Endothelial cell (in vitro differentiated cells): ENCODE data around the gene RAVER1. TPM values are rescaled to one million over a fixed set of nuclear protein-coding genes. Genes with fewer than 3 reads are reported as not detected.

ENCODE experiments used
- DNase-seq: peaks from one replicate; pipeline ENCODE4 v3.0.0; 2021; ENCODE audit warnings: low spot score
- H3K27ac Mint-ChIP-seq: one replicate; pipeline ENCODE4 v1.8.0; 2021; ENCODE audit warnings: mixed read lengths, inconsistent platforms; ENCODE audit not compliant: unreplicated experiment
- H3K27me3 Mint-ChIP-seq: one replicate; pipeline ENCODE4 v1.8.0; 2021; ENCODE audit warnings: mild to moderate bottlenecking, moderate library complexity, mixed read lengths, inconsistent platforms; ENCODE audit not compliant: unreplicated experiment
- H3K36me3 Mint-ChIP-seq: one replicate; pipeline ENCODE4 v1.8.0; 2021; ENCODE audit warnings: mild to moderate bottlenecking, low read depth, mixed read lengths, inconsistent platforms; ENCODE audit not compliant: unreplicated experiment
- H3K4me1 Mint-ChIP-seq: one replicate; pipeline ENCODE4 v1.8.0; 2021; ENCODE audit warnings: mild to moderate bottlenecking, mixed read lengths, inconsistent platforms; ENCODE audit not compliant: unreplicated experiment
- H3K4me3 Mint-ChIP-seq: one replicate; pipeline ENCODE4 v1.8.0; 2021; ENCODE audit warnings: mild to moderate bottlenecking, mixed read lengths, inconsistent platforms; ENCODE audit not compliant: unreplicated experiment
- H3K9me3 Mint-ChIP-seq: one replicate; pipeline ENCODE4 v1.8.0; 2021; ENCODE audit warnings: mixed read lengths, inconsistent platforms; ENCODE audit not compliant: unreplicated experiment
- total RNA-seq: library from RNA; stranded (reverse); fragmentation: NEBNext Ultra II Directional; extraction: Animal tissue kit (Norgen Biotek cat#: 25700); gene quantifications from one replicate; pipeline ENCODE4 v1.2.1, GENCODE V29; 2021; ENCODE audit not compliant: unreplicated experiment
- TF ChIP-seq, protein P1 (sequence below): fragments of 200-600 bp; sonication (generic); IDR thresholded peaks from one replicate; pipeline ENCODE4 v1.5.0; 2021; ENCODE audit warnings: antibody characterized with exemption; ENCODE audit not compliant: unreplicated experiment

Gene RAVER1
- total RNA-seq, 1 donor from 2014 or later, result 46.1 TPM

DNA sequence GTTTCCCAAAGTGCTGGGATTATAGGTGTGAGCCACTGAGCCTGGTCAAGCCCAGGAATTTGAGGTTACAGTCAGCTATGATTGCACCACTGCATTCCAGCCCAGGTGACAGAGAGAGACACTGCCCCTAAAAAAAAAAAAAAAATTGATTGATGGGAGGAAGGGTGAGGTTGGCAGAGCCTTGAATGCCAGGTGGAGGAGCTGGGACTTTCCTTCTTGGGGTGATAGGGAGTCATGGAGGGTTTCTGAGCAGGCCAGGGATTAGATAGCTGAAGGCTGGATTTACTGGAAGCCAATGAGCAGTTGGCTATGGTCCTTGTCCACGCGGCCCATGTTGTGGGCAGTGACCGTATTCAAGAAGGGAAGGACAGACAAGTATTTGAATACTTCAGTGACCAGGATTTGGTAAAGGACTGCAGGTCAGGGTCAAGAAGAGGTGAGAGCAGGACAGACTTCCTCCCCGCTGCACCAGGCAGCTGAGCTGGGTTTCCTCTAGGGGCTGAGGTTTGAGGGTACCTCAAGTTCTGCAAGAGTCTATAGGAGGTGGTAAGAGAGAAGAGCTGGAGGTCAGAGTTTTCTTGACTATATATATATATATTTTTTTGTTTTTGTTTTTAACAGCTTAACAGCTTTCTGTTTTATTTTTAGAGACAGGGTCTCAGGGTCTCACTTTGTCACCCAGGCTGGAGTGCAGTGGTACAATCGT is 53.4 kb downstream of the RAVER1 start:
- Mint-ChIP-seq H3K27me3 (peaks cover 7% of the 10 kb centered on the region), H3K36me3 (peaks cover 1% of the 10 kb centered on the region)

DNA sequence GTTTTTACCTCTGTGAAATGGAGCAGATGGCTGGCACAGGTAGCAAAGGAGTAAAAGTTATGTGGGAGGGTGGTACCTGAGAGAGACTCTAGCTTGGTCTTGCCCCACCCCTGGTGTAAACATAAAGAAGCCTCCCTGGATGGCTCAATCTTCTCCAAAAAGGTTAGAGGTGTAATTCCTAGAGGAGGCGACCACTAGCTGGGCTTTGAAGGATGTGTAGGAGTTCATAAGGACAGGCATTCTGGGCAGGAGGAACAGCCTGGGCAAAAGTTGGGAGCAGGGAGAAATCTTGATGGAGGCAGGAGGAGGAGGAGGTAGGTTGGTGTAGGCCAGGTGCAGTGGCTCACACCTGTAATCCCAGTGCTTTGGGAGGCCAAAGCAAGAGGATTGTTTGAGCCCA is 54.4 kb downstream of the RAVER1 start:
- H3K4me3 Mint-ChIP-seq, result no peak overlapping the region
- no peaks in the 10 kb centered on the region for H3K9me3 Mint-ChIP-seq
- peak overlapping the region; percentile 57 for H3K27ac Mint-ChIP-seq
- TF ChIP-seq, protein P1, sequence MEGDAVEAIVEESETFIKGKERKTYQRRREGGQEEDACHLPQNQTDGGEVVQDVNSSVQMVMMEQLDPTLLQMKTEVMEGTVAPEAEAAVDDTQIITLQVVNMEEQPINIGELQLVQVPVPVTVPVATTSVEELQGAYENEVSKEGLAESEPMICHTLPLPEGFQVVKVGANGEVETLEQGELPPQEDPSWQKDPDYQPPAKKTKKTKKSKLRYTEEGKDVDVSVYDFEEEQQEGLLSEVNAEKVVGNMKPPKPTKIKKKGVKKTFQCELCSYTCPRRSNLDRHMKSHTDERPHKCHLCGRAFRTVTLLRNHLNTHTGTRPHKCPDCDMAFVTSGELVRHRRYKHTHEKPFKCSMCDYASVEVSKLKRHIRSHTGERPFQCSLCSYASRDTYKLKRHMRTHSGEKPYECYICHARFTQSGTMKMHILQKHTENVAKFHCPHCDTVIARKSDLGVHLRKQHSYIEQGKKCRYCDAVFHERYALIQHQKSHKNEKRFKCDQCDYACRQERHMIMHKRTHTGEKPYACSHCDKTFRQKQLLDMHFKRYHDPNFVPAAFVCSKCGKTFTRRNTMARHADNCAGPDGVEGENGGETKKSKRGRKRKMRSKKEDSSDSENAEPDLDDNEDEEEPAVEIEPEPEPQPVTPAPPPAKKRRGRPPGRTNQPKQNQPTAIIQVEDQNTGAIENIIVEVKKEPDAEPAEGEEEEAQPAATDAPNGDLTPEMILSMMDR, result no peak
- H3K27me3 Mint-ChIP-seq, result peaks cover 6% of the 10 kb centered on the region
- no peaks in the 10 kb centered on the region for H3K4me1 Mint-ChIP-seq
- H3K36me3 Mint-ChIP-seq, result no peaks in the 10 kb centered on the region
- no peak for DNase-seq

More for the DNA sequence above, 53.4 kb downstream of the RAVER1 start:
- Mint-ChIP-seq H3K4me3 (no peak overlapping the region), H3K9me3 (no peaks in the 10 kb centered on the region), H3K27ac (no peak overlapping the region), H3K4me1 (no peaks in the 10 kb centered on the region)
- TF ChIP-seq, protein P1, result no peak
- no peak for DNase-seq

DNA sequence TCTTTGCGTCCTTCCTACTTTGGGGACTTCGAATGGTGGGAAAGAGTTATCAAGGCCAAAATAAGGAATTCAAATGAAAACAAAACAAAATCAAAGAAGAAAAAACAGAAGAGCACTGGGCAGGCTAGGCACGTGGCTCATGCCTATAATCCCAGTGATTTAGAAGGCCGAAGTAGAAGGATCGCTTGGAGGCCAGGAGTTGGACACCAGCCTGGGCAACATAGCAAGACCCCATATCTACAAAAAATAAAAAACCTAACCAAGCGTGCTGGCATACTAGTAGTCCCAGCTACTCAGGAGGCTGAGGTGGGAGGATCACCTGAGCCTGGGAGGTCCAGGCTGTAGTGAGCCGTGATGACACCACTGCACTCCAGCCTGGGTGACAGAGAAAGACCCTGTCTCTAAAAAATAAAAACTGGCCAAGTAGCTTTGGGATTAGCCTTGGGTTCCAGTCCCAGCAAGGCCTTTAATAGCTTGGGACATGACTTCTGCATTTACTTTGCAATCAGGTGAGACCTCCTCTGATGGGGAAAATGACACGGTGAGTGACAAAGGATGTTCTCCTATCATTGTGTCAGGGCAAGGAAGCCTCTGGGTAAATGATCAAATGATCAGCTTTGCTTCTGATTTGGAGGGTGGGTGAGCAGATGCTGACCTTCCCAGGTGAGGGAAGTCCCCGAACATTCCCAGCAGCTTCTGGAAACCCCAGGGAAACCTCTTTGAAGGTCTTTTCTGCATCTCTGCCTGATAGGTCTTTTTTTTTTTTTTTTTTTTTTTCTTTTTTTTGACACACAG is 55.3 kb downstream of the RAVER1 start:
- peaks cover 7% of the 10 kb centered on the region for H3K27me3 Mint-ChIP-seq
- no peaks in the 10 kb centered on the region for H3K36me3 Mint-ChIP-seq
- DNase-seq, result no peak
- H3K4me3 Mint-ChIP-seq, result no peak overlapping the region
- no peaks in the 10 kb centered on the region for H3K9me3 Mint-ChIP-seq
- no peaks in the 10 kb centered on the region for H3K4me1 Mint-ChIP-seq
- no peak overlapping the region for H3K27ac Mint-ChIP-seq
- TF ChIP-seq, protein P1, result no peak

DNA sequence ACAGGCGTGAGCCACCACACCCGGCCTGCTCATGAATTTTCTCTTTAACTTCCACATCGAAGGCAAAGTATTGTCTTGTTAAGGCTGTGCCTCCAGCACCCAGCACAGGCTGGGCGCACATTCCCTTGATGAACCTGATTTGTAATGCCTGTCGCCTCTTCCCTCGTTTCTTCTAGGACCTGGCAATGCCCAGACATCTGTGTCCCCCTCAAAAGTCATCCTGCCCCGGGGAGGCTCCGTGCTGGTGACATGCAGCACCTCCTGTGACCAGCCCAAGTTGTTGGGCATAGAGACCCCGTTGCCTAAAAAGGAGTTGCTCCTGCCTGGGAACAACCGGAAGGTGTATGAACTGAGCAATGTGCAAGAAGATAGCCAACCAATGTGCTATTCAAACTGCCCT is 58.7 kb downstream of the RAVER1 start:
- Mint-ChIP-seq H3K4me1 (no peaks in the 10 kb centered on the region), H3K27me3 (peaks cover 4% of the 10 kb centered on the region)

More for the DNA sequence above, 58.7 kb downstream of the RAVER1 start:
- TF ChIP-seq, protein P1, result no peak
- Mint-ChIP-seq H3K4me3 (no peak overlapping the region), H3K27ac (no peak overlapping the region), H3K36me3 (no peaks in the 10 kb centered on the region), H3K9me3 (no peaks in the 10 kb centered on the region)
- DNase-seq, result no peak
